Astrocyte of the spinal cord (primary cell): ENCODE results near the gene DGKD.

ENCODE experiments used
- DNase-seq: peaks from one replicate; pipeline ENCODE4 v3.0.0; 2011; ENCODE audit warnings: low read depth, low spot score
- H3K4me3 ChIP-seq: 2 replicates; pipeline ENCODE4 v1.5.1; 2011; ENCODE audit warnings: low read depth, mild to moderate bottlenecking, low read length, moderate library complexity
- CTCF ChIP-seq: IDR thresholded peaks from 2 replicates; pipeline ENCODE4 v1.5.1; 2012; ENCODE audit warnings: low read depth, mild to moderate bottlenecking, low read length, inconsistent platforms
- in situ Hi-C: cut with HindIII; loops from 2 replicates; pipeline ENCODE4 v1.10.0; 2017; ENCODE audit warnings: low sequenced_read_pairs

Gene DGKD

DNA sequence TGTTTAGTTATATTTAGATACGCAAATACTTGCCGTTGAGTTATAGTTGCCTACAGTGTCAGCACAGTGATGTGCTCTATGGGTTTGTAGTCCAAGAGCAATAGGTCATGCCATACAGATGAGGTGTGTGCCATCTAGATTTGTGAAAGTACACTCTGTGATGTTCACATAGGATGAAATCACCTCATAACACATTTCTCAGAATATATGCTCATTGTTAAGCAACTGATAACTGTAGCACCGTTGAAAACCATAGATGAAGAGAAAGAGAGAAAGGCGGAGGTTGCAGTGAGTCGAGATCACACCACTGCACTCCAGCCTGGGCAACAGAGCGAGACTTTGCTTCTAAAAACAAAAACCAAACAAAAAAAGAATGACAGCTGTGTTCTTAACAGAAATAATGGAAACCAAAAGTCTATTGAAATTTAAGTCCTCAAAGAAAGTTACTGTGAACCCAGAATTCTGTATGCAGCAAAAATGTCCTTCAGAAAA, 9.5 kb downstream of the DGKD start:
- in situ Hi-C loops: no loop called here
- TF ChIP-seq CTCF: no peak
- no peak overlapping the region for H3K4me3 ChIP-seq
- DNase-seq: no peak

DNA sequence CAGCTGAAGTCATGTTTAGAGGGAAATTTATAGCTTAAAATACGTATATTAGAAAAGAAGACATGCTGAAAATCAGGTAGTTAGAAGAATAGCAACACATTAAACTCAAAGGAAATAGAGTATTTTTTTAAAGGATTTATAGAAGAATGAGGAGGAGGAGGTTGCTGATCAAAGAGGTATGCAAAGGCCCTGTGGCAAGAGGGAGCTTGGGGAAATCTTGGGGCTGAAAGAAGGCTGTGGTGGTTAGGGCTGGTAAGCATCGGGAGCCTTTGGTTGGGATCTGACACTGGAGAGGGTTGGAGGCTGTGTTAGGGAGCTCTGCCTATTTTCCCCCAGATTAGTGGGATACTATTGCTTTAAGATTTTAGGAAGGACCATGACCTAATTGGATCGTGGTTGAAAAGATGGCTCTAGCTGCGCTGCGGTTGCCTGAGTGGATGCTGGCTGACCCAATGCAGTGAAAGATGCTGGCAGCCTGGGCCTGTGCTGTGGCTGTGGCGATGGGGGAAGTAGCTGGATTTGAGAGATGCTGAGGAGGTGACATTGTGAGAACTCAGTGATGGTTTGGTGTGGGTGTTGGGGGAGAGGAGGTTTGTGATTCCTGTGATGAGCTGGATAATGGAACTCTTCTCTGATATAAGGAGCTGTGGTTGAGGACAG, 11.7 kb downstream of the DGKD start:
- DNase-seq: no peak
- TF ChIP-seq CTCF: no peak
- in situ Hi-C loops: no loop called here
- no peak overlapping the region for H3K4me3 ChIP-seq

- in situ Hi-C loops: no loop called here
- H3K4me3 ChIP-seq: no peak overlapping the region
- TF ChIP-seq CTCF: no peak
- no peak for DNase-seq
Measured at GRCh38 chr2:233367586-233367985, 13.3 kb downstream of the DGKD start.

GRCh38 chr2:233368756-233369155, 14.5 kb downstream of the DGKD start:
- H3K4me3 ChIP-seq: no peak overlapping the region
- no peak for TF ChIP-seq CTCF
- no peak for DNase-seq
- in situ Hi-C loops: no loop called here

- TF ChIP-seq CTCF: no peak
- in situ Hi-C loops: no loop called here
- DNase-seq: no peak
- no peak overlapping the region for H3K4me3 ChIP-seq
Measured at GRCh38 chr2:233369462-233369861, 15.2 kb downstream of the DGKD start.

DNA sequence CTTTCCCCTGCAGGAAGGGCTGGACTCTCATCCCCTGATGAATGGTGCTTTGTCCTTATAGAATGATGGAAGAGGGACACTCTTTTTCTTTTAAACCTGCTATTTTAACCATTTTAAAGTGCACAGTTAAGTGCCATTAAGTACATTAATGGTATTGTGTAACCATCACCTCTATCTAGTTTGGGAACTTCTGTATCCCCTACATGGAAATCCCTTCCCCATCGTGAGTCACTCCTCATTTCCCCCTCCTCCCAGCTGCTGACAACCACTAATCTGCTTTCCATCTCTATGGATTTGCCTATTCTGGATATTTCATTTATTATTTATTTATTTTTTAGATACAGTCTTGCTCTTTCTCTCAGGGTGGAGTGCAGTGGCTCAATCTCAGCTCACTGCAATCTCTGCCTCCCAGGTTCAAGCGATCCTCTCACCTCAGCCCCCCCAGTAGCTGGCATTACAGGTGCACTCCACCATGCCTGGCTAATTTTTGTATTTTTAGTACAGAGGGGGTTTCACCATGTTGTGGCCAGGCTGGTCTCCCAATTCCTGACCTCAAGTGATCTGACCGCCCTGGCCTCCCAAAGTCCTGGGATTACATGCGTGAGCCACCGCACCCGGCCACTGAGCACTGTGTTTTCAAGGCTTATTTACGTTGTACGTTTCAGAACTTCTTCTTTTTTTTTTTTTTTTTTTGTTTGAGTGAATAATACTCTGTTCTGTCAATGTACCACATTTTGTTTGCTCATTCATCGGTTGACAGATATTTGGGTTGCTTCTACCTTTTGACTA, 15.8 kb downstream of the DGKD start:
- no peak for TF ChIP-seq CTCF
- no peak for DNase-seq
- H3K4me3 ChIP-seq: no peak overlapping the region
- in situ Hi-C loops: no loop called here
